Epidermal melanocyte (primary cell): ENCODE measurements around the gene OR6C6.
A peak's percentile ranks its signal among the peaks of the same experiment; 100 is the strongest.
"Not testable (repeated sequence)": the region's sequence is repeated elsewhere in the genome, so short reads cannot be mapped to it uniquely, and the experiment has no call there.

Experiments used
- DNase-seq: peaks from one replicate; pipeline ENCODE4 v3.0.0; 2011; ENCODE audit warnings: low spot score; ENCODE audit not compliant: insufficient read length

The OR6C6 gene

GRCh38 chr12:55296469-55296868 is at the start of gene OR6C6:
Gene OR6C6, minus strand, starts transcription at chr12:55296569. Its CDS starts 1,337 bp downstream, at chr12:55295232.
- no peak for DNase-seq

DNA sequence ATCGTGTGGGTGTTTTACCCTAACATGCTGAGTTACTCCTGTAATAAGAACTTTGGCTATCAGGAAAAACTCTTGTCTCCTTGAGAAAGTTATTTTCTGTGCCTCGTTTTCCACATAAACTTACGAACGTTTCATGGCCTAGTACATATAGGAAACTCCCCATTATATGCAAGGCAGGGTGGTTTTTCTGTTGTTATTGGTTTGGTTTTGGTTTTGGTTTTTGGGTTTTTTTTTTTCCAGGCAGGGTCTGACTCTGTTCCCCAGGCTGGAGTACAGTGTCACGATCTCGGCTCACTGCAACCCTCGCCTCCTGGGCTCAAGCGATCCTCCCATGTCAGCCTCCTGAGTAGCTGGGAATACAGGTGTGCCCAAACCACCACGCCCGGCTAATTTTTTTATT is 39.6 kb upstream of the OR6C6 start:
- no peak for DNase-seq

GRCh38 chr12:55330446-55330845 is 34.1 kb upstream of the OR6C6 start, which contains the start of gene OR6C3:
Gene OR6C3, plus strand, starts transcription at chr12:55330746. Its CDS starts 955 bp downstream, at chr12:55331701.
- no peak for DNase-seq

DNA sequence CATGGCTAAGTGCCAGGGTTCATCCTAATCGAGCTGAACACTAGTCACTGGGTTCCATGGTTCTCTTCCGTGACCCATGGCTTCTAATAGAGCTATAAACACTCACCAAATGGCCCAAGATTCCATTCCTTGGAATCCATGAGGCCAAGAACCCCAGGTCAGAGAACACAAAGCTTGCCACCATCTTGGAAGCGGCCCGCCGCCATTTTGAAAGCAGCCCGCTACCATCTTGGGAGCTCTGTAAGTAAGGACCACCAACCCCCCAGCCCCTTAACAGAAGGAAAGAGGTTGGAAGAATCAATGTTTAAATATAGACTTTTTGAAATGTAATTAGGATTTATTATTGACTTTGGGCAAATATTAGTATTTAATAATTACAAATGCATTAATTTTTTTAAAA is 29.4 kb upstream of the OR6C6 start:
- not testable (repeated sequence) for DNase-seq

- DNase-seq, result no peak
Observed at GRCh38 chr12:55320201-55320600, 23.8 kb upstream of the OR6C6 start.

- no peak for DNase-seq
Observed at GRCh38 chr12:55314043-55314442, 17.7 kb upstream of the OR6C6 start, which contains the start of gene OR6C1. Gene OR6C1, plus strand, starts transcription at chr12:55314343. Its CDS starts 6,257 bp downstream, at chr12:55320600.

GRCh38 chr12:55289999-55290398 is 6.4 kb downstream of the OR6C6 start:
- DNase-seq, result no peak

DNA sequence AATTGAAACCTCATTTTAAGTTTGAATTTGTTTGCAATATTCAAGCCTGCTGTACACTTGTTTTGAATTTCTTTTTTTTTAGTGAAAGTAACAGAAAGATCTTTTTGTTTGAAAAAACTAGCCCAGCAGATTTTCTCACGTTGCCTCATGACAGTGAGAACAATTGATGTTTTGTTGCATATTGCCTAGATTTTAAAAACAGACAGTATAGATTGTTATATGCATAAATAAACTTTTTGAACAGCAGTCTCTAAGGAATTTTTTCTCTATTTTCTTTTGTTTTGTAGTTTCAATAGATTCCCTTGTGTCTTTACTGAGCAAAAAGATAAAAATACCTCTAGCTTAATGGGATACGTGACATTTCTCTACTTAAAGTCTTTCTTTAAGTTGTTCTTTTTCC is 15.4 kb downstream of the OR6C6 start:
- peak; percentile 27 for DNase-seq

GRCh38 chr12:55258303-55258702 is 38.1 kb downstream of the OR6C6 start:
- no peak for DNase-seq

GRCh38 chr12:55256831-55257230 is 39.5 kb downstream of the OR6C6 start:
- no peak for DNase-seq

GRCh38 chr12:55253281-55253680 is 43.1 kb downstream of the OR6C6 start:
- no peak for DNase-seq

DNA sequence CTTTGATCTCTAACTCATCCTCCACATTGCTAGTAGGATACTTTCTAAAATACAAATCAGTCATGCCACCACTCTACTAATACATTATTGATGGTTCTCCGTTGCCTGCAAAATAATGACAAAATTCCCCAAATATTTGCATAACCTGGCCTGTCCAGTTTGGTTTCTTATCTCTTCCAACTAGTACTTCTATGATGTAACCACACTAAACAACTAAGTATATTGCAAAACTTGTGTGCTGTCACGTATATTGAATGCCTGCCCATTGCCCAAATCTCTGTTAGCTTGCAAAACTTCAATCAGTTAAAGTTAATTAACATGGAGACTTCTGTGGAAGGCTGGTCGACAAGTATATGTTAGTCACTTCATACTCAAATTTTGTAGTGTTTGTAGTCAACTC is 45.4 kb downstream of the OR6C6 start:
- DNase-seq, result no peak

DNA sequence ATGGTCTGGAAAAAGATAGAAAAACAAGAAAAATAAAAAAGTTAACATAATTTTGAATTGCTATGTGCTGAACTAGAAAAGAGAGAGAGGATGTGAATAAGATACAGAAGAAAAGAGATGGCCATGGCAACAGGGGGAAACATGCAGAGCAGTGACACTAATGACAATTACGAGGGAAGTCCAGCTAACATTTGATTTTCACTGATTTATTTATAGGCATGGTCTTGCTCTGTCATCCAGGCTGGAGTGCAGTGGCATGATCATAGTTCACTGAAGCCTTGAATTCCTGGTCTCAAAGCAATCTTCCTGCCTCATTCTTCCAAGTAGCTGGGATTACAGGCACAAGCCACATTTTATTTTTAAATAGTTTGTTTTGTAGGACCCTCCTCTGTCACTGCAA is 50.2 kb downstream of the OR6C6 start:
- no peak for DNase-seq

- no peak for DNase-seq
Observed at GRCh38 chr12:55244309-55244708, 52.1 kb downstream of the OR6C6 start, which contains the start of gene OR6C74. Gene OR6C74, plus strand, starts transcription at chr12:55244609. Its CDS starts 2,679 bp downstream, at chr12:55247288.
